Measurements from ENCODE around the gene CCDC81.

DNA sequence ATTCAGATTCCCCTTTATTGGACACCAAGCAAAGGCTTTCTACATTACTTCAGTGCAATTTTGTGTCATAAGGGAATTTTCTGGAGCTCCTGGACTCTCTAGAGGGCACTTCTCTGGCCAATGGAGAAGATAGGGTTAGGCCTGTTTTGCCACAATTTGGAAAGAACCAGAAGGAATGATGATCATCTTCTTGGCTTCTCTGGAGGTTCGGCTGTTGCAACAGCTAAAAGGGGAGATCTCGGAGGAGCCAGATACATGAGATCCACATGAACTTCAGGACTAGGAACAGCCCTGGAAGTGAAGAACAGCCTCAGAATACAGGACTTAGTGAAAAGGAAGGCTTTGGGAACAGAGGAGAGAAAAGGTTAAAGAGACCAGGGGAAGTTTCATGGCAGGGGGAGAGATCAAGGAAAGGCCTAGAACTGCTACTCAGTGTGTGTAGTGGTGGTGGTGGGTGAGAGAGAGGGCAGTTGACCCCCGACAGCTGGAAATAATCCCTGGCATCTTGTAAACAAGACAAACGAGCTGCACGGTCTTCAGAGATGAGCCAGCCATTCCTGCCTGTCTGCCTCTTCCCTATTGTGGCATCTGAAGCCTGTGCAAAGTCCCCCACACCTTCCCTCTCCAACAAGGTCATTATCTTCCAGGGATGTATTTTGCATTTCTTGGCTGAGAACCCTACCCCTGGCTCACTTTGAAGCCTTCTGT lies 83.8 kb downstream of the CCDC81 start:
- no peak for TF ChIP-seq EP300 (IDR thresholded peaks at IDR 0.05)
- TF ChIP-seq POLR2A (IDR thresholded peaks at IDR 0.05; ENCODE audit: low read depth), result no peak

Measured in esophagus muscularis mucosa (tissue), 2 donors.